IMR-90 (cell line): Measurements from ENCODE around the gene PLPP4.

Source experiments
- MAFK ChIP-seq: IDR thresholded peaks from 2 replicates; pipeline ENCODE4 v1.6.1; 2012; ENCODE audit warnings: low read depth, low read length, improper control_type of control experiment
- POLR2A ChIP-seq: IDR thresholded peaks from 2 replicates; pipeline ENCODE4 v1.6.1; 2012; ENCODE audit warnings: mild to moderate bottlenecking, low read depth, low read length
- RCOR1 ChIP-seq: IDR thresholded peaks from 2 replicates; pipeline ENCODE4 v1.6.1; 2012; ENCODE audit warnings: mild to moderate bottlenecking, low read length, improper control_type of control experiment; ENCODE audit not compliant: insufficient replicate concordance
- RFX5 ChIP-seq: IDR thresholded peaks from 2 replicates; pipeline ENCODE4 v1.8.0; 2012; ENCODE audit warnings: low read depth, mild to moderate bottlenecking, low read length, moderate library complexity
- TF ChIP-seq, protein P1 (sequence below): conservative IDR thresholded peaks from 2 replicates; pipeline ENCODE4 v1.5.1; 2012; ENCODE audit warnings: mild to moderate bottlenecking, low read depth, low read length, improper control_type of control experiment

DNA sequence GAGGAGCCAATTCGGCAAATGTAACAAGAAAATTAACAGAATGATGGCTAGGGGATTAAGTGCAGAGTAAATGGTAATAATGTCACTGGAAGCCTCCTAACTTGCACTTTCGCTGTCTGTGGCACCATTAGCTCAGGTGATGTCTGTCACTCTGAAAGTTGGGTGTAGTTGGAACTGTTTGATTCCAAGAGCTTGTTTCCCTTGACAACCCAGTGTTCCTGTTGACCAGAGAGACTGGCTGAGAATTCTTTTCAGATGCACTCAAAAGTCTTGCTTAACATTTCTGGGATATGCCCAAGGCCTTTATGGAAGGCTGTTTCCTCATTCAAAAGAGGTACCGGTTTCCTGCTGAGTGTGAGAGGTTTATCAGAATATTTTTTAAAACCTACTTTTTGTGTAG is 49.6 kb downstream of the PLPP4 start:
- no peak for TF ChIP-seq RCOR1
- TF ChIP-seq, protein P1, sequence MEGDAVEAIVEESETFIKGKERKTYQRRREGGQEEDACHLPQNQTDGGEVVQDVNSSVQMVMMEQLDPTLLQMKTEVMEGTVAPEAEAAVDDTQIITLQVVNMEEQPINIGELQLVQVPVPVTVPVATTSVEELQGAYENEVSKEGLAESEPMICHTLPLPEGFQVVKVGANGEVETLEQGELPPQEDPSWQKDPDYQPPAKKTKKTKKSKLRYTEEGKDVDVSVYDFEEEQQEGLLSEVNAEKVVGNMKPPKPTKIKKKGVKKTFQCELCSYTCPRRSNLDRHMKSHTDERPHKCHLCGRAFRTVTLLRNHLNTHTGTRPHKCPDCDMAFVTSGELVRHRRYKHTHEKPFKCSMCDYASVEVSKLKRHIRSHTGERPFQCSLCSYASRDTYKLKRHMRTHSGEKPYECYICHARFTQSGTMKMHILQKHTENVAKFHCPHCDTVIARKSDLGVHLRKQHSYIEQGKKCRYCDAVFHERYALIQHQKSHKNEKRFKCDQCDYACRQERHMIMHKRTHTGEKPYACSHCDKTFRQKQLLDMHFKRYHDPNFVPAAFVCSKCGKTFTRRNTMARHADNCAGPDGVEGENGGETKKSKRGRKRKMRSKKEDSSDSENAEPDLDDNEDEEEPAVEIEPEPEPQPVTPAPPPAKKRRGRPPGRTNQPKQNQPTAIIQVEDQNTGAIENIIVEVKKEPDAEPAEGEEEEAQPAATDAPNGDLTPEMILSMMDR = no peak
- no peak for TF ChIP-seq RFX5
- no peak for TF ChIP-seq MAFK
- no peak for TF ChIP-seq POLR2A
